Peyer's patch (tissue), 4 donors: ENCODE results near the gene SLC25A13. TPM values are rescaled to one million over a fixed set of nuclear protein-coding genes. Genes with fewer than 3 reads are reported as not detected.

Experiments
- DNase-seq, 3 donors: peaks; one replicate each; pipeline ENCODE4 v3.0.0-alpha.2; 2017 to 2019
- H3K27ac ChIP-seq, 4 donors: fragments of 200-600 bp; sonication (generic); one replicate each; pipeline ENCODE4 v1.5.1; 2016 to 2019
- H3K27me3 ChIP-seq, 2 donors: fragments of 200-600 bp; sonication (generic); one replicate each; pipeline ENCODE4 v1.5.1; 2019
- H3K36me3 ChIP-seq, 3 donors: fragments of 200-600 bp; sonication (generic); one replicate each; pipeline ENCODE4 v1.5.1; 2016 to 2019
- H3K4me1 ChIP-seq, 4 donors: fragments of 200-600 bp; sonication (generic); one replicate each; pipeline ENCODE4 v1.5.1; 2016 to 2019
- H3K4me3 ChIP-seq, 4 donors: fragments of 200-600 bp; sonication (generic); 1 replicate in 3 of 4; 2 replicates in 1 of 4; pipeline ENCODE4 v1.5.1; 2016 to 2019; ENCODE audit warnings: mild to moderate bottlenecking in 1 of 4
- H3K9me3 ChIP-seq, 4 donors: fragments of 200-600 bp; sonication (generic); one replicate each; pipeline ENCODE4 v1.5.1; 2016 to 2019; ENCODE audit warnings: mild to moderate bottlenecking in 1 of 4
- CTCF ChIP-seq, 6 experiments: fragments of 450-650 bp in 4 of 6; fragments of 200-600 bp in 2 of 6; sonication (generic) in 1 of 6; IDR thresholded peaks; one replicate each; pipeline ENCODE4 v1.5.1; 2017 to 2019; ENCODE audit warnings: antibody characterized with exemption in 6 of 6, mild to moderate bottlenecking in 3 of 6, moderate library complexity in 1 of 6
- POLR2A ChIP-seq, 2 donors: fragments of 450-650 bp; IDR thresholded peaks; one replicate each; pipeline ENCODE4 v1.5.1; 2017; ENCODE audit warnings: antibody characterized with exemption in 2 of 2, mild to moderate bottlenecking in 2 of 2, moderate library complexity in 2 of 2
- total RNA-seq, 4 donors: library from RNA; depleted of rRNA; stranded (reverse); fragments of >200 nt; gene quantifications; one replicate each; pipeline ENCODE4 v1.1.0, GENCODE V29; 2016

Gene SLC25A13
- total RNA-seq, 4 donors from 2014 or later: 16.5 to 87.8 (median 60.3) TPM

GRCh38 chr7:96342049-96342448 is 20.2 kb upstream of the SLC25A13 start:
- Histone ChIP-seq H3K4me1 (no peaks in the 10 kb centered on the region), H3K36me3 (no peaks in the 10 kb centered on the region), H3K9me3 (no peaks in the 10 kb centered on the region), H3K4me3 (no peak overlapping the region), H3K27ac (no peak overlapping the region), H3K27me3 (no peaks in the 10 kb centered on the region)
- DNase-seq: no peak
- TF ChIP-seq CTCF (IDR thresholded peaks at IDR 0.05) (no peak), POLR2A (IDR thresholded peaks at IDR 0.05) (no peak)

- no peaks in the 10 kb centered on the region for H3K4me1 ChIP-seq
- H3K27me3 ChIP-seq: no peaks in the 10 kb centered on the region
- H3K36me3 ChIP-seq: no peaks in the 10 kb centered on the region
- H3K27ac ChIP-seq: no peak overlapping the region
- no peaks in the 10 kb centered on the region for H3K9me3 ChIP-seq
- no peak for DNase-seq
- H3K4me3 ChIP-seq: no peak overlapping the region
- no peak for TF ChIP-seq CTCF (IDR thresholded peaks at IDR 0.05)
- TF ChIP-seq POLR2A (IDR thresholded peaks at IDR 0.05): no peak
Observed at GRCh38 chr7:96337519-96337918, 15.6 kb upstream of the SLC25A13 start.

GRCh38 chr7:96332325-96332724 is 10.4 kb upstream of the SLC25A13 start:
- TF ChIP-seq CTCF (IDR thresholded peaks at IDR 0.05): no peak
- no peak for TF ChIP-seq POLR2A (IDR thresholded peaks at IDR 0.05)
- H3K27me3 ChIP-seq: no peaks in the 10 kb centered on the region
- H3K36me3 ChIP-seq: no peaks in the 10 kb centered on the region
- no peak overlapping the region for H3K4me3 ChIP-seq
- H3K4me1 ChIP-seq: peaks cover 0 to 13% (median 0%) of the 10 kb centered on the region in 4 donors
- H3K9me3 ChIP-seq: no peaks in the 10 kb centered on the region
- no peak overlapping the region for H3K27ac ChIP-seq
- no peak for DNase-seq

GRCh38 chr7:96331775-96332174 is 9.9 kb upstream of the SLC25A13 start:
- Histone ChIP-seq H3K27ac (no peak overlapping the region), H3K4me3 (no peak overlapping the region), H3K4me1 (peaks cover 0 to 13% (median 0%) of the 10 kb centered on the region in 4 donors), H3K27me3 (no peaks in the 10 kb centered on the region), H3K9me3 (no peaks in the 10 kb centered on the region), H3K36me3 (no peaks in the 10 kb centered on the region)
- no peak for DNase-seq
- TF ChIP-seq CTCF (IDR thresholded peaks at IDR 0.05): no peak
- TF ChIP-seq POLR2A (IDR thresholded peaks at IDR 0.05): no peak

- H3K27me3 ChIP-seq: no peaks in the 10 kb centered on the region
- H3K4me1 ChIP-seq: peaks cover 0 to 13% (median 0%) of the 10 kb centered on the region in 4 donors
- no peak overlapping the region for H3K27ac ChIP-seq
- no peaks in the 10 kb centered on the region for H3K36me3 ChIP-seq
- DNase-seq: no peak
- TF ChIP-seq CTCF (IDR thresholded peaks at IDR 0.05) (no peak), POLR2A (IDR thresholded peaks at IDR 0.05) (no peak)
- H3K9me3 ChIP-seq: no peaks in the 10 kb centered on the region
- H3K4me3 ChIP-seq: no peak overlapping the region
Observed at GRCh38 chr7:96331233-96331632, 9.3 kb upstream of the SLC25A13 start.

GRCh38 chr7:96330193-96330592 is 8.3 kb upstream of the SLC25A13 start:
- Histone ChIP-seq H3K36me3 (no peaks in the 10 kb centered on the region), H3K27ac (no peak overlapping the region), H3K4me3 (no peak overlapping the region), H3K27me3 (no peaks in the 10 kb centered on the region), H3K4me1 (peaks cover 0 to 13% (median 0%) of the 10 kb centered on the region in 4 donors), H3K9me3 (no peaks in the 10 kb centered on the region)
- TF ChIP-seq POLR2A (IDR thresholded peaks at IDR 0.05): no peak
- DNase-seq: no peak
